Activated CD4-positive, alpha-beta T cell treated with anti-CD3 and anti-CD28 coated beads, Interleukin-2, amount 50 U/mL, for 16 hours (primary cell): ENCODE measurements around the gene ZNF77.
A peak's percentile ranks its signal among the peaks of the same experiment; 100 is the strongest.
"Not testable (repeated sequence)": the region's sequence is repeated elsewhere in the genome, so short reads cannot be mapped to it uniquely, and the experiment has no call there.

Experiments
- DNase-seq: peaks from one replicate; pipeline ENCODE4 v3.0.0-alpha.2; 2020

ZNF77 gene

GRCh38 chr19:2912306-2912705 is 32.5 kb downstream of the ZNF77 start:
- DNase-seq: no peak

- no peak for DNase-seq
Measured at GRCh38 chr19:2906631-2907195, 38.1 kb downstream of the ZNF77 start.

GRCh38 chr19:2905918-2906519 is 38.8 kb downstream of the ZNF77 start:
- no peak for DNase-seq

- DNase-seq: not testable (repeated sequence)
Measured at GRCh38 chr19:2903326-2903725, 41.4 kb downstream of the ZNF77 start.

- no peak for DNase-seq
Measured at GRCh38 chr19:2902590-2903218, 42.1 kb downstream of the ZNF77 start.

GRCh38 chr19:2900296-2901252 is 44.2 kb downstream of the ZNF77 start, which contains the start of gene ZNF57:
TSS of gene ZNF57 (plus strand) at chr19:2900928. CDS start at chr19:2901046, 118 bp downstream.
- peak; percentile 98 for DNase-seq

GRCh38 chr19:2896694-2897093 is 48.1 kb downstream of the ZNF77 start:
- no peak for DNase-seq

GRCh38 chr19:2890531-2890930 is 54.2 kb downstream of the ZNF77 start:
- not testable (repeated sequence) for DNase-seq

- no peak for DNase-seq
Measured at GRCh38 chr19:2888731-2889224, 56.0 kb downstream of the ZNF77 start.

- peak; percentile 36 for DNase-seq
Measured at GRCh38 chr19:2887391-2887914, 57.3 kb downstream of the ZNF77 start.

GRCh38 chr19:2885736-2886135 is 59.0 kb downstream of the ZNF77 start:
- no peak for DNase-seq

- DNase-seq: no peak
Measured at GRCh38 chr19:2883686-2884439, 60.9 kb downstream of the ZNF77 start.
